Suprapubic skin (tissue), 4 donors: ENCODE results near the gene POLRMT. TPM values are rescaled to one million over a fixed set of nuclear protein-coding genes. Genes with fewer than 3 reads are reported as not detected.

ENCODE experiments used
- DNase-seq, 2 donors: peaks; one replicate each; pipeline ENCODE4 v3.0.0-alpha.2; 2019; ENCODE audit warnings: low spot score in 2 of 2
- H3K27ac ChIP-seq: fragments of 200-600 bp; sonication (generic); one replicate; pipeline ENCODE4 v1.5.1; 2019
- H3K27me3 ChIP-seq: fragments of 200-600 bp; sonication (generic); one replicate; pipeline ENCODE4 v1.5.1; 2019
- H3K36me3 ChIP-seq: fragments of 200-600 bp; sonication (generic); one replicate; pipeline ENCODE4 v1.5.1; 2019
- H3K4me1 ChIP-seq: fragments of 200-600 bp; sonication (generic); one replicate; pipeline ENCODE4 v1.5.1; 2019
- H3K4me3 ChIP-seq: fragments of 200-600 bp; sonication (generic); one replicate; pipeline ENCODE4 v1.5.1; 2019; ENCODE audit warnings: mild to moderate bottlenecking
- H3K9me3 ChIP-seq: fragments of 200-600 bp; sonication (generic); one replicate; pipeline ENCODE4 v1.5.1; 2019
- EP300 ChIP-seq: sonication (generic); formaldehyde crosslinking; IDR thresholded peaks from one replicate; pipeline ENCODE4 v1.6.1; 2017; ENCODE audit warnings: antibody characterized with exemption
- POLR2A ChIP-seq, 2 donors: fragments of 450-650 bp; IDR thresholded peaks; one replicate each; pipeline ENCODE4 v1.6.1; 2017; ENCODE audit warnings: antibody characterized with exemption in 2 of 2, mild to moderate bottlenecking in 2 of 2, moderate library complexity in 2 of 2
- POLR2AphosphoS5 ChIP-seq, 3 donors: sonication (generic); formaldehyde crosslinking; IDR thresholded peaks; one replicate each; pipeline ENCODE4 v1.6.1; 2017; ENCODE audit warnings: antibody characterized with exemption in 3 of 3
- WGBS: methylation state at CpG from one replicate; pipeline ENCODE4 v1.1.5; 2018; 5-methylcytosine and 5-hydroxymethylcytosine counted together
- total RNA-seq, 4 donors: library from RNA; depleted of rRNA; stranded (reverse); fragments of >200 nt; gene quantifications; one replicate each; pipeline ENCODE4 v1.1.0, GENCODE V29; 2016
- TF ChIP-seq, protein P1 (sequence below), 2 donors: fragments of 200-600 bp in 1 of 2; fragments of 450-650 bp in 1 of 2; sonication (generic) in 1 of 2; IDR thresholded peaks; one replicate each; pipeline ENCODE4 v1.5.1; 2016 to 2019; ENCODE audit warnings: antibody characterized with exemption in 2 of 2, mild to moderate bottlenecking in 1 of 2, moderate library complexity in 1 of 2

The POLRMT gene
- total RNA-seq, 4 donors from 2014 or later: 26.0 to 60.4 (median 46.3) TPM

DNA sequence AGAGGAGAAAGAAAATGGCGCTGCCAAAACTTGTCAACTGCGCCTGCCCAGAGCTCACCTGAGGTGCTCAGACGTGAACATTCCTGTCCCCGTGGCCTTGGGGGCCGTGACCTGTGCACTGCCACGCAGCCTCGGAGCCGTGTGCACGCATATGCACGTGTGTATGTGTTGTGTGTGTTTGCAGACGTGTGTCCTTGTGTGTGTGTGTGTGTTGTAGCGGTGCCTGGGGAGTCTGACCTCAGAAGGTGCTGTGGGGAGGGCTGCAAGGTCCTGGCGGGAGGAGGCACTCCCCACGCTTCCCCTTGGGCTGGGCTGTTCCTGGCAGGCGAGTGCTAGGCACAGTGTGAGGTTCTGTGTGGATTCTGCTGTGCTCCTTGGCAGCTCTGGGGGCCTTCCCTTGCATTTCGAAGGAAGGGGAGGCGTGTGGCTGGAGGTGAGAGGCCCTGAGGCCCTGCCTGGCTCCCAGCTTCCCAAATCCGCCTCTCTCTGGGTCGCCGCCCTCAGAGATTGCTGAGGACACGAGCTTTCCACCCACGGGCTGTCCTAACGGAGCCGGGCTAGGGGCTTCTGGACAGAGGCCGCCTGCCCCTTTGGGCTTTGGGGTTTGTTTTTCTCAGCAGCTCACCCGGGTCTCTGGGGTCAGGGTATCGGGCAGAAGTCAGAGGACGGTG is 56.4 kb downstream of the POLRMT start:
- H3K27me3 ChIP-seq: no peaks in the 10 kb centered on the region
- peaks cover 53% of the 10 kb centered on the region for H3K4me1 ChIP-seq
- no peak overlapping the region for H3K27ac ChIP-seq
- TF ChIP-seq POLR2A (IDR thresholded peaks at IDR 0.05) (no peak), EP300 (no peak), POLR2AphosphoS5 (IDR thresholded peaks at IDR 0.05) (no peak)
- TF ChIP-seq, protein P1, sequence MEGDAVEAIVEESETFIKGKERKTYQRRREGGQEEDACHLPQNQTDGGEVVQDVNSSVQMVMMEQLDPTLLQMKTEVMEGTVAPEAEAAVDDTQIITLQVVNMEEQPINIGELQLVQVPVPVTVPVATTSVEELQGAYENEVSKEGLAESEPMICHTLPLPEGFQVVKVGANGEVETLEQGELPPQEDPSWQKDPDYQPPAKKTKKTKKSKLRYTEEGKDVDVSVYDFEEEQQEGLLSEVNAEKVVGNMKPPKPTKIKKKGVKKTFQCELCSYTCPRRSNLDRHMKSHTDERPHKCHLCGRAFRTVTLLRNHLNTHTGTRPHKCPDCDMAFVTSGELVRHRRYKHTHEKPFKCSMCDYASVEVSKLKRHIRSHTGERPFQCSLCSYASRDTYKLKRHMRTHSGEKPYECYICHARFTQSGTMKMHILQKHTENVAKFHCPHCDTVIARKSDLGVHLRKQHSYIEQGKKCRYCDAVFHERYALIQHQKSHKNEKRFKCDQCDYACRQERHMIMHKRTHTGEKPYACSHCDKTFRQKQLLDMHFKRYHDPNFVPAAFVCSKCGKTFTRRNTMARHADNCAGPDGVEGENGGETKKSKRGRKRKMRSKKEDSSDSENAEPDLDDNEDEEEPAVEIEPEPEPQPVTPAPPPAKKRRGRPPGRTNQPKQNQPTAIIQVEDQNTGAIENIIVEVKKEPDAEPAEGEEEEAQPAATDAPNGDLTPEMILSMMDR (IDR thresholded peaks at IDR 0.05): no peak
- H3K4me3 ChIP-seq: no peak overlapping the region
- no peak for DNase-seq
- H3K9me3 ChIP-seq: no peaks in the 10 kb centered on the region
- 88% methylated on average over 11 of the region's 28 CpGs for WGBS
- peaks cover 39% of the 10 kb centered on the region for H3K36me3 ChIP-seq

- Histone ChIP-seq H3K4me1 (peaks cover 64% of the 10 kb centered on the region), H3K27ac (peak overlapping the region; percentile 45), H3K9me3 (no peaks in the 10 kb centered on the region), H3K4me3 (peak overlapping the region; percentile 38), H3K36me3 (peaks cover 28% of the 10 kb centered on the region), H3K27me3 (no peaks in the 10 kb centered on the region)
- WGBS: 52% methylated on average over 21 of the region's 38 CpGs
- TF ChIP-seq POLR2A (IDR thresholded peaks at IDR 0.05) (no peak), EP300 (no peak), POLR2AphosphoS5 (IDR thresholded peaks at IDR 0.05) (no peak)
- TF ChIP-seq, protein P1 (IDR thresholded peaks at IDR 0.05): no peak
- DNase-seq: peak in 1 of 2 donors; percentile 61
Observed at GRCh38 chr19:575527-576506, 57.5 kb downstream of the POLRMT start.

GRCh38 chr19:574658-575526 is 58.4 kb downstream of the POLRMT start:
- peak overlapping the region; percentile 38 for H3K4me3 ChIP-seq
- peak overlapping the region; percentile 45 for H3K27ac ChIP-seq
- no peaks in the 10 kb centered on the region for H3K9me3 ChIP-seq
- H3K27me3 ChIP-seq: no peaks in the 10 kb centered on the region
- TF ChIP-seq POLR2A (IDR thresholded peaks at IDR 0.05): no peak
- TF ChIP-seq POLR2AphosphoS5 (IDR thresholded peaks at IDR 0.05): no peak
- no peak for TF ChIP-seq EP300
- TF ChIP-seq, protein P1 (IDR thresholded peaks at IDR 0.05): no peak
- peak in 1 of 2 donors; percentile 56 for DNase-seq
- peaks cover 65% of the 10 kb centered on the region for H3K4me1 ChIP-seq
- peaks cover 18% of the 10 kb centered on the region for H3K36me3 ChIP-seq
- WGBS: 32% methylated on average over 9 of the region's 32 CpGs

DNA sequence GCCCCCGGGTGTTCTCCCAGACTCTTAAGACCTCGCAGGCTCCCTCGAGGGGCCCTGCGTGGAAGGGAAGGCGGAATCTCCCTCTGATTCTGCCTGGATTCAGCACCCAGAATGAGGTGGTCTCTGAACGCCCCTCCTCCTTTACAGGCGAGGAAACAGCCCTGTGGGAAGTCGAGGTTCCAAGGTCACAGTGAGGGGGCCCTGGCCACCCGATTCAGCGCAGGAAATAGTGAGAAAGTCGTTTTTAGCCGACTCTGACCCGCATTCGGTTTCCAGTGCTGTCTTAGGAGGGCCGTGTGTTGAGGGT is 59.9 kb downstream of the POLRMT start:
- TF ChIP-seq POLR2A (IDR thresholded peaks at IDR 0.05) (no peak), POLR2AphosphoS5 (IDR thresholded peaks at IDR 0.05) (no peak), EP300 (no peak)
- TF ChIP-seq, protein P1 (IDR thresholded peaks at IDR 0.05): no peak
- H3K4me1 ChIP-seq: peaks cover 65% of the 10 kb centered on the region
- H3K9me3 ChIP-seq: no peaks in the 10 kb centered on the region
- 3% methylated on average over 10 of the region's 15 CpGs for WGBS
- peak overlapping the region; percentile 91 for H3K4me3 ChIP-seq
- no peak for DNase-seq
- H3K27ac ChIP-seq: no peak overlapping the region
- no peaks in the 10 kb centered on the region for H3K27me3 ChIP-seq
- peaks cover 8% of the 10 kb centered on the region for H3K36me3 ChIP-seq
